AG09309 (cell line): ENCODE data around the gene RNF224.

Source experiments
- DNase-seq: peaks from one replicate; pipeline ENCODE4 v3.0.0-alpha.2; 2010; ENCODE audit warnings: low read depth
- H3K4me3 ChIP-seq: 2 replicates; pipeline ENCODE4 v1.5.1; 2011; ENCODE audit warnings: mild to moderate bottlenecking, low read depth, low read length, moderate library complexity; ENCODE audit not compliant: control insufficient read depth
- TF ChIP-seq, protein P1 (sequence below): IDR thresholded peaks from 2 replicates; pipeline ENCODE4 v1.5.1; 2011; ENCODE audit warnings: mild to moderate bottlenecking, low read depth, low read length, inconsistent platforms; ENCODE audit not compliant: insufficient read depth, control insufficient read depth; ENCODE audit errors: missing control alignments

Gene RNF224

DNA sequence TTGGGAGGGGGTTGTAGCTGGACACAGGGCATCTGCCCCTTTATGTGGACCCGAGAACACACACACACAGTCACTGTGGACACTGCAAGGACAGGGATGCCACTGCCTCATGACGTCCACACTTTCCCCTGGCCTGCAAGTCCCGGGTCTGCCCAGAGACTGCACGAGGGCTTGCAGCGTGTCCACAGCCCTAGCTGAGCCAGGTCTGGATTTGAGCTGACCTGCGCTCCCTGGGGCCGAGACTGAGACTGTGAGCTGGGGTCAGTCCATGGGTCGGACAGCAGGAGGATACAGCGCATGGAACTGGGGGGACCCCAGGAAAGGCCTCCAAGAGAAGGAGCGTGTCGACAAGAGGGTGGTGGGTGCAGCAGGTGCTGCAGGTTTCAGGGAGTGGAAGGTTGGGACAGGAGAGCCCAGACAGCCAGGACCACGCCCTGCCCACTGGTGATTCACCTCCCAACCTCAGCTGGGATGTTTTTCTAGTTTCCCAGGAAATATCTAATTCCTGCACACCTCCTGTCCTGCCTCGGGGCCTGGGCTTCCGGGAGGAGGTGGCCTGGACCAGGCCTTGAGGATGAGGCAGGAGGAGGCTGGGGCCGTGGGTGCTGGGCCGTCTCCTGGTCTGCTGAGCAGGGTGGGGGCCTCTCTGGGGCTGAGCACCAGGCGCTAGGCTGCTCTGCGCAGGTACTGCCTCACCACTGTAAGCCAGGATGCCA is 806 bp upstream of the RNF224 start:
- TF ChIP-seq, protein P1, sequence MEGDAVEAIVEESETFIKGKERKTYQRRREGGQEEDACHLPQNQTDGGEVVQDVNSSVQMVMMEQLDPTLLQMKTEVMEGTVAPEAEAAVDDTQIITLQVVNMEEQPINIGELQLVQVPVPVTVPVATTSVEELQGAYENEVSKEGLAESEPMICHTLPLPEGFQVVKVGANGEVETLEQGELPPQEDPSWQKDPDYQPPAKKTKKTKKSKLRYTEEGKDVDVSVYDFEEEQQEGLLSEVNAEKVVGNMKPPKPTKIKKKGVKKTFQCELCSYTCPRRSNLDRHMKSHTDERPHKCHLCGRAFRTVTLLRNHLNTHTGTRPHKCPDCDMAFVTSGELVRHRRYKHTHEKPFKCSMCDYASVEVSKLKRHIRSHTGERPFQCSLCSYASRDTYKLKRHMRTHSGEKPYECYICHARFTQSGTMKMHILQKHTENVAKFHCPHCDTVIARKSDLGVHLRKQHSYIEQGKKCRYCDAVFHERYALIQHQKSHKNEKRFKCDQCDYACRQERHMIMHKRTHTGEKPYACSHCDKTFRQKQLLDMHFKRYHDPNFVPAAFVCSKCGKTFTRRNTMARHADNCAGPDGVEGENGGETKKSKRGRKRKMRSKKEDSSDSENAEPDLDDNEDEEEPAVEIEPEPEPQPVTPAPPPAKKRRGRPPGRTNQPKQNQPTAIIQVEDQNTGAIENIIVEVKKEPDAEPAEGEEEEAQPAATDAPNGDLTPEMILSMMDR = no peak
- no peak for DNase-seq
- H3K4me3 ChIP-seq = no peak overlapping the region

DNA sequence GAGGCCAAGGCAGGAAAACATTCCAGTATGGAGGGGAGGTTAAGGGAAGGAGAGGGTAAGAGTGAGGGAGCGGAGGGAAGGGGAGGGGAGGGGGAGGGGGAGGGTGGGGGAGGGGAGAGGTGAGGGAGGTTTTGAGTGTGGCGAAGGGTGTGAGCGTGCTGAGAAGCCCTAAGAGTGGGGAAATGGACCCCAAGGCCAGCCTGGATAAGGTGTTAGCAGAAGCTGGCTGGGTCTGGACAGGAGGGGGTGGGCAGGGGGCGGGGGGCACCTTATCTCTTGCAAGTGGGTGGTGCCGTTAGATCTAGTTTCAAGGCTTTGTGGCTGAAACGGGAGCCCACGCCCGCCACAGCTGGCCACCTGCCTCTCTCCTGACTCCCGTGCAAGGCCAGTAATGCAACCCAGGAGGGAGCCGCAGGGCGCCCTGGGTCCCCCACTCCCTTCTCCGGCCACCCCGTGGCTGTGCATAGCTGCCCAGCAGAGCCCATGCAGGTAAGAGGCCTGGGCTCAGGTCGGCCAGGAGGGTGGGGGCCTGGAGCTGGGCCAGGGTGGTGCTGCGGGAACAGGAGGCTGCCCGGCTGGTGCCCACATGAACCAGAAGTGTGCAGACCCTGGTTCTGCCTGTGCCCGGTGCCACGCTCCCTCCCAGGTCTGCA is 677 bp downstream of the RNF224 start:
- TF ChIP-seq, protein P1 = no peak
- no peak for DNase-seq
- H3K4me3 ChIP-seq = no peak overlapping the region

DNA sequence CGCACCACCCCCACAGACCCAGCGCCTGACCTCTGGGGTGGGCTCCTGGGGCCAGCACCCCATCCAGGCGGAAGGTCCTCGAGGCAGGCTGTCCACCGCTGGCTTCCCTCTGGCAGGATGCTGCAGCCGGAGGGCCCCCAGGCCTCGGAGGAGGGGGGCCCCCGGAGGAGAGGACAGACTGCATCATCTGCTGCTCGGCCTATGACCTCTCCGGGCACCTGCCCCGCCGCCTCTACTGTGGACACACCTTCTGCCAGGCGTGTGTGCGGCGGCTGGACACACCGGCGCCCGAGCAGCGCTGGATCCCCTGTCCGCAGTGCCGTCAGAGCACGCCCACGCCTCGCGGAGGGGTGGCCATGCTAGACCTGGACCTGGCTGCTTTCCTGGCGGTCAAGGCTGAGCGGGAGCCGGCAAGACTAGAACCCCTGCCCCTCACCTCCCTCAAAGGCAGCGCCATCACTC is 1.2 kb downstream of the RNF224 start:
- TF ChIP-seq, protein P1 = no peak
- DNase-seq = no peak
- H3K4me3 ChIP-seq = no peak overlapping the region

DNA sequence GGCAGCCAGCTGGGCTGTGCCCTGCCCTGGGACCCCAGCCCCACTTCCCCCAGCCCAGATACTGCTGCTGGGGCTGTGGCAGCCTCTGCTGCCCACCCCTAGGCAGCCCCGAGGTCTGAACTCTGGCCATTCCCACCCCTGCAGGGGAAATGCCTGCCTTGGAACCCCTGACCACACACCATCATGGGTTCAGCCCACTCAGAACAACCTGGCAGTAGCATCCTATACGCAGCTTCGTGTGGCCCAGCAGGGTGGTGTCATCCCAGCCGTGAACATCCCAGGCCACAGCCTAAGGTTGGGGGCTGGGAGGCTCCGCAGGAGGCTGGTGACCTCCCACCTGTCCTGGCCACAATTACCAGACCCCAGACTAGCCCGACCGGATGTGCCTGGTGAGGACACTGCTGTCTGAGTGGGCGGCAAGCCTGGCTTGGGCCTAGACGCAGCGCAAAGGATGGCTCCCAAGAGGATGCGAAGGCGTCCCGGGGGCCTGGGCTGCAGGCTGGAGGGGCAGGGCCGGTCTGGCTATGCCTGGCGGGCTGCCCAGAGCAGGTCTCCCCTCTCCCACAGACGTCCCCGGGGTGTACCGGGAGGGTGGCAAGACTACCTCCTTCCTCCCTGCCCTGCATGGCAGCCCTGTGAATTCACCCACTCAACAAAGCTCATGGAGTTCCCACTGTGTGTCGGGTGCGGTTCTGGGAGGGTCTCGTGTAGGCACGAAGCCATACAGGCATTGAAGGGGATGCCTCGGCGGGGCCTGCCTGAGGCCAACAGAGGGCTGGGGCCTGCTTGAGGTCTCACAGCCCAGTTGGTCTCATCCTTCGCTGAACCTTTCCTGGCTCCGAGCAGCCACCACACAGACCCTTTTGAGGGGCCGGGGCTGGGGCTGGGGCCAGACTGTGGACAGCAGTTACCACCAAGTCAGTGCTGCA is 1.9 kb downstream of the RNF224 start:
- H3K4me3 ChIP-seq = no peak overlapping the region

DNA sequence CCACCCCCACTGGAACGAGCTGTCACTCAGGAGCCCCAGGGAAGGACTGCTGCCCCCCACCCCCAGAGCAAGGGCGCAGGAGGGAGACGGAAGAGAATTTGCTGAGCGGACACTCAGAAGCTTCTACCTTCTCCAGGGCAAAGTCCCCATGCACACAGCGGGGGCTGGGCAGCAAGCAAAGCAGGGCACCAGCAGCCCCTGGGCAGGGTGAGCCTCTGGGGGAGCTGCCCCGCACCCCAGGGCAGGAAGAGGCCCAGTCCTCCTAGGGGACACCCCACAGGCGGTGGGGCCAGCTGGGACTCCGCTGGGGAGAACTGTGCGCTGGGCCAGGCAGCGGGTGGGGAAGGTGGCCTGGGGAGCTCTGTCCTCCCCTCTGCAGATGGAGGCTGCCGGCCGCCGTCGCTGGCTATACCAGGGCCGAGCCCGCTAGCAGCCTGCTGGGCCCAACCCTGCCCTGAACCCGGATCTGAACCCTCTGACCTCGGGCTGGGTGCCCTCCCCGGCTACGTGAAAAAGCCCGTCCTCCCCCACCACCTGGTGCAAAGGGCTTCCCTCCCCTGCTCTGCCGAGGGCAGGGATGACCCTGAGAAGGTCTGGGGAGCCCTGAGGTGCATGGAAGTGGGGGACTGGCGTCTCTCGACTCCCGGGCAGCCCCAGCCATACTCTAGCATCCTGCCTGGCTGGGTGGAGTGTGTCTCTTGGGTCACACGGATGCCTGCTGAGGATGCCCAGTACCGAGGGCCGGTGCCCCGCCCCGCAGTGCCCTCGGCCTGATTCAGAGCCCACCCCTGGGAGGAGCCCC is 2.8 kb downstream of the RNF224 start:
- no peak for DNase-seq
- TF ChIP-seq, protein P1 = no peak
- no peak overlapping the region for H3K4me3 ChIP-seq

More for the DNA sequence above, 1.9 kb downstream of the RNF224 start:
- TF ChIP-seq, protein P1 = no peak
- DNase-seq = no peak
